Activated CD4-positive, alpha-beta T cell treated with anti-CD3 and anti-CD28 coated beads, Interleukin-2, amount 10 ng/mL, durations not matched to agents 7 days and 5 days (primary cell): ENCODE results near the gene GLRX2. TPM values are rescaled to one million over a fixed set of nuclear protein-coding genes. Genes with fewer than 3 reads are reported as not detected.

Source experiments
- CTCF ChIA-PET: fragments of 350-600 bp; sonication (Branson Sonifier 250); formaldehyde crosslinking; loops from one replicate; lab custom pipeline; 2021; ENCODE audit warnings: antibody characterized with exemption; lab: Charles Lee
- POLR2A ChIA-PET: fragments of 350-600 bp; sonication (Branson Sonifier 250); formaldehyde crosslinking; loops from one replicate; lab custom pipeline; 2021; ENCODE audit warnings: antibody characterized with exemption; lab: Charles Lee
- DNase-seq: peaks from one replicate; pipeline ENCODE4 v3.0.0-alpha.2; 2020
- H3K27ac Mint-ChIP-seq: one replicate; pipeline ENCODE4 v1.8.0; 2021; ENCODE audit warnings: mild to moderate bottlenecking, moderate library complexity, mixed read lengths
- H3K27me3 Mint-ChIP-seq: one replicate; pipeline ENCODE4 v1.8.0; 2021; ENCODE audit warnings: mixed read lengths
- H3K36me3 Mint-ChIP-seq: one replicate; pipeline ENCODE4 v1.8.0; 2021; ENCODE audit warnings: low read depth, mixed read lengths
- H3K4me1 Mint-ChIP-seq: one replicate; pipeline ENCODE4 v1.8.0; 2021; ENCODE audit warnings: mixed read lengths
- H3K4me3 Mint-ChIP-seq: one replicate; pipeline ENCODE4 v1.8.0; 2021; ENCODE audit warnings: mild to moderate bottlenecking, moderate library complexity, mixed read lengths
- H3K9me3 Mint-ChIP-seq: one replicate; pipeline ENCODE4 v1.8.0; 2021; ENCODE audit warnings: mixed read lengths
- total RNA-seq, 2 experiments: library from RNA; stranded (reverse); gene quantifications; one replicate each; pipeline ENCODE4 v1.2.3, GENCODE V29; 2021

GLRX2 gene
- total RNA-seq, 2 experiments from 2014 or later = 18.7 to 19.5 TPM

DNA sequence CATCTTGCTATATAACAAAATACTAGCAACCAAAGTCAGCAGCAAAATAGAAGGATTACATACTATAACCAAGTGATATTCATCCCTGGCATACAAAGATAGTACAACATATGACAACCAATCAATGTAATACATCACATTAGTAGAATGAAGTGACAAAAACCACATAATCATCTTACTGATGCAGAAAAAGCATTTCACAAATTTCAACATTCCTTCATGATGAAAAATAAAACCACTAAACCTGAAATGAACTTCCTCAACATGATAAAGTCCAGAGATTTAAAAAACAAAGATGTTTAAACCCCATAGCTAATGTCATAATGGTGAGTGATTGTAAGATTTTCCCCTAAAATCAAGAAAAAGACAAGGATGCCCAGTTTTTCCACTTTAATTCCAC lies 27.2 kb downstream of the GLRX2 start:
- no peaks in the 10 kb centered on the region for H3K27me3 Mint-ChIP-seq
- ChIA-PET POLR2A (no interaction called here), CTCF (interaction anchor here (1.0 kb wide), 1 partner anchor 22 kb away, joined by 3 read pairs; no protein-coding TSS in a partner anchor)
- H3K36me3 Mint-ChIP-seq = peaks cover 58% of the 10 kb centered on the region
- H3K4me3 Mint-ChIP-seq = no peak overlapping the region
- no peak for DNase-seq
- H3K9me3 Mint-ChIP-seq = peaks cover 10% of the 10 kb centered on the region
- peaks cover 2% of the 10 kb centered on the region for H3K4me1 Mint-ChIP-seq
- H3K27ac Mint-ChIP-seq = no peak overlapping the region

DNA sequence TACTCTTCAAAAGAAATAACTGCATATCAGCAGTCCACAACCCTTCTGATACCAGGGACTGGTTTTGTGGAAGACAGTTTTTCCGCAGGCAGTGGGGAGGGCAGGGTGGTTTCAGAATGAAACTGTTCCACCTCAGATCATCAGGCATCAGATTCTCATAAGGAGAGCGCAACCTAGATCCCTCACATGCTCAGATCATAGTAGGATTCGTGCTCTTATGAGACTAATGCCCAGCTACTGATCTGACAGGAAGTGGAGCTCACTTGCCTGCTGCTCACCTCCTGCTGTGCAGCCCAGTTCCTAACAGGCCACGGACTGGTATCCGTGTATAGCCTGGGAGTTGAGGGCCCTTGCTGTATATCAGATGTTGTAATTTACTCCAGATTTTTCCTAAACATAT lies 34.3 kb downstream of the GLRX2 start:
- Mint-ChIP-seq H3K4me1 (peaks cover 41% of the 10 kb centered on the region), H3K27ac (peak overlapping the region; percentile 81), H3K27me3 (no peaks in the 10 kb centered on the region), H3K9me3 (no peaks in the 10 kb centered on the region), H3K4me3 (no peak overlapping the region), H3K36me3 (peaks cover 28% of the 10 kb centered on the region)
- DNase-seq = no peak
- ChIA-PET POLR2A (no interaction called here), CTCF (interaction anchor here (0.7 to 2.2 kb wide), 4 partner anchors 8 to 52 kb away, joined by 3 to 5 read pairs (median 3); partner anchors contain the start of genes CDC73, RO60 and UCHL5)

DNA sequence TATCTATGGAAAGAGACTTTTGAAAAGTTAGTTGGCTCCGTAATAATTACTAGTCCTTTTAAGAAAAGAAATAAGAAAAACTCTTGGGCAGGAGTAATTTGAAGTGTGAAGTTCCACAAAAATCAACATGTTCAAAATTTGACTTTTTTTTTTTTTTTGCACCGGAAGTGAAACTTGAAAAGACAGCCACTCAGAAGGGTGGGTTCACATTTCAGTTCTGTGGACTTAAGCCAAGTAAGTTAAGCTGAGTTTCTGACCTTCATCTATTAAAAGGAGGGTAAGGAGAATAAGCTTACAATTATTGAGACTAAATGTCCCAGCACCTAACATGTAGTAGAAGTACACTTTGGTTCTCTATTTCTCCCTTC lies 34.8 kb downstream of the GLRX2 start:
- DNase-seq = no peak
- peak overlapping the region; percentile 56 for H3K27ac Mint-ChIP-seq
- no peaks in the 10 kb centered on the region for H3K27me3 Mint-ChIP-seq
- CTCF ChIA-PET = interaction anchor here (2.2 kb wide), 1 partner anchor 12 kb away, joined by 5 read pairs; the partner anchor contains the start of genes RO60 and UCHL5
- peaks cover 24% of the 10 kb centered on the region for H3K36me3 Mint-ChIP-seq
- peaks cover 46% of the 10 kb centered on the region for H3K4me1 Mint-ChIP-seq
- H3K4me3 Mint-ChIP-seq = no peak overlapping the region
- H3K9me3 Mint-ChIP-seq = no peaks in the 10 kb centered on the region
- POLR2A ChIA-PET = interaction anchor here (0.8 kb wide), 1 partner anchor 264 kb away, joined by 4 read pairs; no protein-coding TSS in a partner anchor

DNA sequence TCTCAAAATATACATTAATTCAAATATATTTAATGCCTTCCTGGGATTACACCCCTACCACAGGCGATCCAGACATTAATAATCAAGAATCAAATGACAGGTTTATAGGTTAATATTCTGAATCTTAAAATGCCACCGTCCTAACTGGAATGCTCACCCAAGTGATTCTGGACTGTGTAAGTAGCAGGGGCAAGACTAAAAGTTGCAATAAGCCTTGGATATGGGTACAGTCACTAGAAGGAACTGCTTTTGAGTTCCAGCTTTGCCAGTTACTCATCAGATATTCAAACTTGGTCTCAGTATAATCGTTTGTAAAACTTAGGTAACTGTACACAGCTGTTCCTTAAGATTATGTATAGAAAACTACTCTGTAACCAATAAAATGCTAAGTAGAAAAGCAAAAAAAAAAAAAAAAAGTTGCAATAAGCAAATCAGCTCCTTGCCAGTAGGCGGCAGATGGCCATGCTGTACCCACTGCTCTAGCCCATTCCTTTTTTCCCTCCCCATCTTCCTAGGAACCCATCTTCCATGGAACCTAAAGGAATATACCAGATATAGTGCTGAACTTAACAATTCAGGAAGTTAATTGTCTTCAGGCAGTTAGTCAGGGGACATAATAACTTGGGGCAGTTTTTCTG lies 35.3 kb downstream of the GLRX2 start:
- no peak overlapping the region for H3K4me3 Mint-ChIP-seq
- H3K27ac Mint-ChIP-seq = peak overlapping the region; percentile 56
- H3K4me1 Mint-ChIP-seq = peaks cover 49% of the 10 kb centered on the region
- no peak for DNase-seq
- POLR2A ChIA-PET = interaction anchor here (0.6 to 0.8 kb wide), 2 partner anchors 18 to 263 kb away, joined by 4 to 5 read pairs; no protein-coding TSS in a partner anchor
- H3K9me3 Mint-ChIP-seq = no peaks in the 10 kb centered on the region
- CTCF ChIA-PET = interaction anchor here (2.2 kb wide), 1 partner anchor 11 kb away, joined by 5 read pairs; the partner anchor contains the start of genes RO60 and UCHL5
- H3K36me3 Mint-ChIP-seq = peaks cover 24% of the 10 kb centered on the region
- H3K27me3 Mint-ChIP-seq = no peaks in the 10 kb centered on the region

DNA sequence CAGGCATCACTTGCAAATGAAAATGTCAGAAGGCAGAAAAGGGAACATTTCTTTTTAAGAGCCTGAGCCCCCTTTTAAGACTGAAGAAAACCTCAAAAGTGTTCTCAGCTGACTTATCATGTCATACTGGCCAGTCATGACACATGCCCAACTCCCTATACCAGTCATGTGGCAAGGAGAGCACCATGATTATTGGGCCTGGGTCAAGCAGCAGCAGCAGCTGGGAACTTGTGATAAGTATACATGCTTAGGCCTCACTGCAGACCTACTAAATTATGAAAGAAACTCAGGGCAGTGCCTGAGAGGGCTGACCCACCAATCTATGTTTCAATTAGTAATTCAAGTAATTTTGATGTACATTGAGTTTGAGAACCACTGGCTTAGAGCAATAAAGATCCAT lies 37.2 kb downstream of the GLRX2 start:
- Mint-ChIP-seq H3K4me1 (peaks cover 57% of the 10 kb centered on the region), H3K36me3 (peaks cover 16% of the 10 kb centered on the region), H3K9me3 (no peaks in the 10 kb centered on the region), H3K27me3 (no peaks in the 10 kb centered on the region), H3K27ac (peak overlapping the region; percentile 34), H3K4me3 (no peak overlapping the region)
- ChIA-PET POLR2A (no interaction called here), CTCF (interaction anchor here (1.3 kb wide), 1 partner anchor 36 kb away, joined by 3 read pairs; no protein-coding TSS in a partner anchor)
- DNase-seq = no peak

DNA sequence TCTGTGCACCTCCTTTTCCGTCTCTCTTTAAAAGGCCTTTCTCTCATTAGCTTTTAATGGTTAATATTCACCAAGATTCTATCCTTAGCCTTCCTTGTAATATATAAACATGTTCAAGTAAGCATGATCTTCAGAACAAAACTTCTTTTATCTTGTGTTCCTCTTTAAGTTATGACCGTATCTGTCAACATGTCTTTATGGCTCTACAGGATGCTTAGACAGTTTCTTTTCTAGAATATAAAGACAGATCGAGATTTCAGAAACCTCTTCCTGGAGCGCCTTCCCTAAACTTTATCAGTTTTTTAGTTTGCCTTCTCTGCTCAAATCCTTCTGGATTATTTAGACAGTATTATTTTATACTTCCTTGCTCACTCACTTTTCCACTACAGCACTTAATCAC lies 38.6 kb downstream of the GLRX2 start:
- ChIA-PET CTCF (interaction anchor here (0.7 kb wide), 1 partner anchor 8 kb away, joined by 3 read pairs; no protein-coding TSS in a partner anchor), POLR2A (no interaction called here)
- H3K27ac Mint-ChIP-seq = no peak overlapping the region
- H3K9me3 Mint-ChIP-seq = no peaks in the 10 kb centered on the region
- H3K4me3 Mint-ChIP-seq = no peak overlapping the region
- peaks cover 19% of the 10 kb centered on the region for H3K36me3 Mint-ChIP-seq
- H3K4me1 Mint-ChIP-seq = peaks cover 63% of the 10 kb centered on the region
- no peaks in the 10 kb centered on the region for H3K27me3 Mint-ChIP-seq
- DNase-seq = no peak

DNA sequence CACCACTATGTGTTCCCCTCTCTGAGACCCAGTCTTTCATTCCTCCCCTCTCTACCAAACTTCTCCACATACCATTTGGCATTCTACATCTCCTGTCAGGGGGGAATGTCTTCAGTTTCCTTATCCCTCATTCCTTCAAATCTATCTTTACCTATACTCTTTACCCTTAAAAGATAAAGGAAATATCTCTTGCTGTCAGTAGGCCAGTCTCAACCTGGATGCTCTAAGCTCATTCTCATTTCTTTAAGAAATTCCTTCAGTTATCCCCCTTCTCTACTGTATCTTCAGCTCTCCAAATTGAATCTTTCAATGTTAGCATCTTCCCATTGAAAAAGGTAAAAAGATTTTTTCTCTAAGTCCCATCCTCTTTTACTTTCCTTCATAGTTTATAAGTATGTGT lies 39.3 kb downstream of the GLRX2 start:
- no peak for DNase-seq
- Mint-ChIP-seq H3K9me3 (no peaks in the 10 kb centered on the region), H3K4me3 (no peak overlapping the region), H3K4me1 (peaks cover 64% of the 10 kb centered on the region), H3K27ac (no peak overlapping the region), H3K27me3 (no peaks in the 10 kb centered on the region), H3K36me3 (peaks cover 19% of the 10 kb centered on the region)
- POLR2A ChIA-PET = no interaction called here
- CTCF ChIA-PET = interaction anchor here (0.7 to 0.8 kb wide), 2 partner anchors 8 to 30 kb away, joined by 3 read pairs; no protein-coding TSS in a partner anchor

DNA sequence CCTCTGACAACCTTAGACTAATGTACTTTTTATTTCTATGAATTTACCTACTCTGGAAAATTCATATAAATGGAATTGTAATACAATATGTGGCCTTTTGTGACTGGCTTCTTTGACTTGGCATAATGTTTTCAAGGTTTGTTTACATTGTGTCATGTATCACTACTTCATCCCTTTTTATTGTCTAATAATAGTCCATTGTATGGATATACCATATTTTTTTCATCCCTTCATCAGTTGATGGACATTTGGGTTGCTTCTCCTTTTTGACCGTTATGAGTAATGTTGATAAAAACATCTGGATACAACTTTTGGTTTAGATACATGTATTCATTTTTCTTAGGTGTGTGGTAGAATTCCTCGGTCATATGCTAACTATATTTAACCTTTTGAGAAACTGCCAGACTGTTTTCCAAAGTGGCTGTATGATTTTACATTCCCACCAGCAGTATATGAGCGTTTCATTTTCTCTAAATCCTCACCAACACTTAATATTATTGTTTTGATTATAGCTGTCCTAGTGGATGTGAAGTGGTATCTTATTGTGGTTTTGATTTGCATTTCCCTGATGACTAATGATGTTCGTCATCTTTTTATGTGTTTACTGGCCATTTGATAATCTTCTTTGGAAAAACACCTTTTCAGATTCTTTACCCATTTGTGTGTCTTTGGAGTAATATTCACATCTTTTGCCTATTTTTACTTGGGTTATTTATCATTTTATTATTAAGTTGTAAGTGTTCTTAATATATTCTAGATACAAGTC lies 42.3 kb downstream of the GLRX2 start:
- H3K4me1 Mint-ChIP-seq = peaks cover 55% of the 10 kb centered on the region
- H3K4me3 Mint-ChIP-seq = no peak overlapping the region
- ChIA-PET POLR2A (no interaction called here), CTCF (no interaction called here)
- peaks cover 17% of the 10 kb centered on the region for H3K36me3 Mint-ChIP-seq
- H3K27ac Mint-ChIP-seq = no peak overlapping the region
- no peaks in the 10 kb centered on the region for H3K27me3 Mint-ChIP-seq
- no peaks in the 10 kb centered on the region for H3K9me3 Mint-ChIP-seq
- no peak for DNase-seq

DNA sequence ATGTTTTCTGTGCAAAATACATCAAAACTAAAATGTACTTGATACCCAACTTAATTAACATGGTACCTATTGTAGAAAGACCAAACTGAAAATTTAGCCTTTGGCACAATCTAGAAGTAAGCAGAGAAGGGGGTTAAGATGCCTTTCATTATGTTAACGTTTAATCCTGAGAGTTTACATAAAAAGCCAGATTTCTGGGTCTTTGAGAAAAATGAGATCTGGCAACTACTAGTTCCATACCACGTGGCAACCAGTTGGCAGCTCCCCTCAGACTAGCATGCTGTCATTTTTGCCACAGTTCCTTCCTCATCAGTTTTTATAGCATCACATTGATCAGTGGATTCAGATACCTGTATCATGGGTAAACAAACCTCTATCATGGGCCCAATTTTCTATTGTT lies 44.3 kb downstream of the GLRX2 start:
- peaks cover 21% of the 10 kb centered on the region for H3K36me3 Mint-ChIP-seq
- peaks cover 55% of the 10 kb centered on the region for H3K4me1 Mint-ChIP-seq
- no peaks in the 10 kb centered on the region for H3K9me3 Mint-ChIP-seq
- ChIA-PET CTCF (no interaction called here), POLR2A (no interaction called here)
- peak overlapping the region; percentile 100 for H3K27ac Mint-ChIP-seq
- H3K4me3 Mint-ChIP-seq = peak overlapping the region; percentile 100
- H3K27me3 Mint-ChIP-seq = no peaks in the 10 kb centered on the region
- DNase-seq = no peak

DNA sequence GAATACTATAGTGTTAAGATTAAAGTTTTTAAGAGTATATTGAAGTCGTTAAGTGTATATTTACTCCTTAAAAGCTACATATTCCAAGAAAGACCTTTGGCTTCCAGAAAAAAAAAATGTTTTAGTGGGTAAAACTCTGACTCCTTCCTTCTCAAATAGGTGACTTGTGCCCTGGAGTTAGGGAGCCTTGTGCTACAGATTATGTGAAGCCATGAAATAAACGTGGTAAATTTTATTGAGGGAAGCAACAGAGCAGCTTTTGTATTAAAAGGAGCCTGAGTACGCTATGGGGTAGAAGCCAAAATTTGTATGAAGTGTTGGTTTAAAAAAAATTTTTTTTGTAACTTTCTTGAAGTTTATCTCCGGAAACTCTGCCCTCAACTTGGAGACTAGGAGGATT lies 44.8 kb downstream of the GLRX2 start:
- peaks cover 51% of the 10 kb centered on the region for H3K4me1 Mint-ChIP-seq
- CTCF ChIA-PET = no interaction called here
- POLR2A ChIA-PET = no interaction called here
- H3K36me3 Mint-ChIP-seq = peaks cover 21% of the 10 kb centered on the region
- peak overlapping the region; percentile 100 for H3K4me3 Mint-ChIP-seq
- peak overlapping the region; percentile 100 for H3K27ac Mint-ChIP-seq
- no peaks in the 10 kb centered on the region for H3K27me3 Mint-ChIP-seq
- no peak for DNase-seq
- H3K9me3 Mint-ChIP-seq = no peaks in the 10 kb centered on the region

DNA sequence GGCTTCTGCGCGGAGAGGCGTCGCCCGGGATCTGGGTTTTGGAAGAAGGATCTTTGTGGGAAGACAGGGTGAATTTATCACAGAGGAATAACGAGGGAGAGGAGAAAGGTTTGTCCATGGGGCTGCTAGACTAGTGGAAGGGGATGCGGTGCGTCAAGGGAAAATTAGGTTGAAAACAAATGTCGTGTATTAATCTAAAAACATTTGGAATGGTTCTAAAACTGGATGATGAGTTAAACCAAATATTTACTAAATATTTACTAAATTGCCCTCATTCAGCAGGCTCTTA lies 45.2 kb downstream of the GLRX2 start:
- H3K4me3 Mint-ChIP-seq = peak overlapping the region; percentile 100
- no peaks in the 10 kb centered on the region for H3K27me3 Mint-ChIP-seq
- H3K9me3 Mint-ChIP-seq = no peaks in the 10 kb centered on the region
- H3K27ac Mint-ChIP-seq = peak overlapping the region; percentile 100
- POLR2A ChIA-PET = no interaction called here
- DNase-seq = no peak
- H3K36me3 Mint-ChIP-seq = peaks cover 21% of the 10 kb centered on the region
- H3K4me1 Mint-ChIP-seq = peaks cover 48% of the 10 kb centered on the region
- CTCF ChIA-PET = no interaction called here

DNA sequence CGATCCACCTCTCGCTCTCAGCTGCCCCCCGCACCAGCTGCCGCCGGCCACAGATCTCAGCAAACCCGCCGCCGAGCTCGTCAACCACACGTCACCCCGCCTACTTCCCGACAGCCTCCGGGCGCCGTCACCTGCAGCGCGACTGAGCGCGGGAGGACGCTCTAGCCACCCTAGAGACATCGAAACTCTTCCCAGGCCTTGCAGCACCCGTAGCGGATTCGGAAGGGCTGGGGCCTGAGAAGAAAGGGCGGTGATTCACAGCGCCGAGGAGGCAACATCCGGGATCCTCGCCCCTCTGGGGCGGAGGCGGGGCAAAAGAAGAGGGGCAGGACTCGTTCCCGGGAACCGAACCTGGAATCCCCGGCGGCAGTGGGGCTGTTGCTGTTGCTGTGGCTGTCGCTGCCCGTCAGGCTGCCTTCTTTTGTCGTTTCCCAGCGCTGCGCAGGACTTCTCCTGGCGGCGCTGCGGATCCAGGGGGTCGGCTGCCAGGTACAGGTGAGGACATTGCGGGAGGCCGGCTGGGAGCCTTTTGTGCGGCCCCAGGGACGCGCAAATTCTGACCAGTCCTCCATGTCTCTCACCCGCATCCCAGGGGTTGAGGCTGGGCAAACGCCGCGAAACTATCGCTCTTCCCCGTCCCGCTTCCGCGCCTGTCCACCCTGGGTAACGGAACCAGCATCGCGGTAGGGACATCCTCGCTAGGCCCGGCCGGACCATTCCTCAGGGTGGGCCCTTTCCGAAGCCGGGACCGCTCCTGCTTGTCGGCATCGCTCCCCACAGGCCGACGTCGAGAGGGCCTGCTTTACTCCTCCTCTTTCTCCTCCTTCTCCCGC lies 45.7 kb downstream of the GLRX2 start, which contains the start of the genes RO60 and UCHL5:
Gene RO60 (plus strand): TSS at position 331 of the 833 bp plus-strand sequence. CDS start 9,443 bp downstream, outside the sequence.
Gene UCHL5 (minus strand): TSS at position 79 of the 833 bp plus-strand sequence. CDS start 100 bp downstream, outside the sequence.
- POLR2A ChIA-PET = interaction anchor here (1.2 kb wide), 1 partner anchor 249 kb away, joined by 3 read pairs; no protein-coding TSS in a partner anchor

More for the DNA sequence above, 45.7 kb downstream of the GLRX2 start, which contains the start of the genes RO60 and UCHL5:
- DNase-seq = peak; percentile 96
- CTCF ChIA-PET = interaction anchor here (0.5 to 2.0 kb wide), 11 partner anchors 10 to 585 kb away, joined by 3 to 10 read pairs (median 4); partner anchors contain the start of genes CDC73 and GLRX2
- no peaks in the 10 kb centered on the region for H3K9me3 Mint-ChIP-seq
- peaks cover 52% of the 10 kb centered on the region for H3K4me1 Mint-ChIP-seq
- H3K4me3 Mint-ChIP-seq = peak within 1 kb of the TSS; percentile 100
- H3K27ac Mint-ChIP-seq = peak within 1 kb of the TSS; percentile 100
- H3K36me3 Mint-ChIP-seq = peaks cover 21% of the 10 kb centered on the region
- no peaks in the 10 kb centered on the region for H3K27me3 Mint-ChIP-seq
